Stimulated activated memory B cell treated with anti-CD40 and anti-IgM and Interleukin-4, amounts not matched to agents 10 μg/mL and 1 μg/mL and 100 μg/mL, for 72 hours (primary cell): ENCODE data around the gene RNF145.
"Not testable (repeated sequence)": the region's sequence is repeated elsewhere in the genome, so short reads cannot be mapped to it uniquely, and the experiment has no call there.

Experiments used
- ATAC-seq: fragments of 150-1000 bp; cut with Tn5 transposase; 2 replicates; pipeline ENCODE4 v1.10.0; 2021
- H3K27ac Mint-ChIP-seq: one replicate; pipeline ENCODE4 v1.8.0; 2022; ENCODE audit warnings: mild to moderate bottlenecking, mixed read lengths
- H3K27me3 Mint-ChIP-seq: one replicate; pipeline ENCODE4 v1.8.0; 2022; ENCODE audit warnings: mixed read lengths
- H3K36me3 Mint-ChIP-seq: one replicate; pipeline ENCODE4 v1.8.0; 2022; ENCODE audit warnings: mixed read lengths
- H3K4me1 Mint-ChIP-seq: one replicate; pipeline ENCODE4 v1.8.0; 2022; ENCODE audit warnings: mixed read lengths
- H3K4me3 Mint-ChIP-seq: one replicate; pipeline ENCODE4 v1.8.0; 2022; ENCODE audit warnings: mild to moderate bottlenecking, moderate library complexity, mixed read lengths
- H3K9me3 Mint-ChIP-seq: one replicate; pipeline ENCODE4 v1.8.0; 2022; ENCODE audit warnings: mixed read lengths

Gene RNF145

DNA sequence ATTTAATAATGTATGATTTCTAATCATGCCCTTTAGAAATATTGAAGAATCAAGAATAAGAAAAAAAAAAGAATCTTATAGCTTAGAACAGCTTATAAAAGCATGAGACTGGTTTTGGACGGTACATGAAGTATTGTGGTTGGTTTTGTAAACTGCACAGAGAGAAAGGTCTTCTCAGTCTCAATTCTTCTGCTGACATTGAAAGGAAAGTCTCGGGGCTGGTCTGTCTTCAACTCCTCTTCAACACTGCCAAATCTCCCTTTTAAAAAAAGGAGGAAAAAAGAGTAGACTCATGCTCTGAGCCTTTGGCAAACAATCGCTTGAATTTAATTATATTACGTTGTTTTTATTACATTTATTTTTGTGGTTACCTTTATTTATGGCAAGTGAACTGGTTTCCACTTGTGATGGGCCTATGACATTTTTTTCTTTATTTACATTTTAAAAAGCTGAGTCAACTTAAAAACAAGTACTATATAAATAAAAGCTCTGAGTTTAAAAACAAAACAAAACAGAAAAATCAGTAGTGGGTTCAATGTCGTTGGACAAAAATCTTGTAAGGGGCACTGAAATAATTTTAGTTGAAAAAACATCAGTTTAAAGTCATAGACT lies 76.8 kb downstream of the RNF145 start:
- Mint-ChIP-seq H3K27me3 (no peaks in the 10 kb centered on the region), H3K4me3 (no peak overlapping the region), H3K9me3 (no peaks in the 10 kb centered on the region), H3K4me1 (no peaks in the 10 kb centered on the region), H3K27ac (no peak overlapping the region), H3K36me3 (no peaks in the 10 kb centered on the region)
- no peak for ATAC-seq

DNA sequence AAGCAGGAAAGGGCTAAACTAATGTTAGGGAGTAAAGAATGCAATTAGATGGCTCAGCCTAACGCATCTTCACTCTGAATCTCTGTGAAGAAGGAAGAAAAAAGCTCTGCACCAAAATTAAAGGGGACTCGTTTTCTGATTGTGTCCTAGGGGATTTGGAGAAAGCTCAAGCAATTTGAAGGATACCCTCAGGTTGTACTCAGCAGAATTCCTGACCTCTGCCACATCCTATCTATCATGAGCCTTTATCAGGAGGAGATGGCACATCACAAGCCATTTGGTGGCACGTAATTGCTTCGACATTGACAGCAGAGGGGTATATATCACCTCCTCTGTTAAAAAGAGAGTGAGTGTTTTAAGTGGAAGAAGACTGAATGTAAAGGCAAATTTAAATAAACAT lies 77.4 kb downstream of the RNF145 start:
- H3K27ac Mint-ChIP-seq: no peak overlapping the region
- H3K4me1 Mint-ChIP-seq: no peaks in the 10 kb centered on the region
- no peaks in the 10 kb centered on the region for H3K36me3 Mint-ChIP-seq
- no peak for ATAC-seq
- H3K4me3 Mint-ChIP-seq: no peak overlapping the region
- no peaks in the 10 kb centered on the region for H3K27me3 Mint-ChIP-seq
- no peaks in the 10 kb centered on the region for H3K9me3 Mint-ChIP-seq

DNA sequence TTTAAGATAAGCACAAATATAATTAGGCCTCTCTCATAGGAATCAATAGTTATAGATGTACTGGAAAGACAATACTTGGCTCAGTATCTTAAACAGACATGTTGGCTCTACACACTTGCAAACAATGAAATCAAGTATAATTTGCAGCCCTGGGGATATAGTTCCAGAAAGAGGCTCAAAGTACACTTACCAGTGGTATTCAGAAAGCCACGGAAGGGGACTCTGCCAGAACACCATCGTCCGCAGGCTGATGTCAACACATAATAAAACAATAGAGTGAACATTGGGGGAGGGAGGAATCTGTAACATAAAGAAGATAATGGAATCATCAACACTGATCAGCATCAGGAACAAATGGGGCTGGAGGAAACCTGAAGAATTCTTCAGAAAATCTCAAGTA lies 78.5 kb downstream of the RNF145 start:
- Mint-ChIP-seq H3K27me3 (peaks cover 1% of the 10 kb centered on the region), H3K9me3 (peaks cover under 1% of the 10 kb centered on the region), H3K27ac (no peak overlapping the region), H3K36me3 (no peaks in the 10 kb centered on the region), H3K4me1 (no peaks in the 10 kb centered on the region), H3K4me3 (no peak overlapping the region)
- no peak for ATAC-seq

DNA sequence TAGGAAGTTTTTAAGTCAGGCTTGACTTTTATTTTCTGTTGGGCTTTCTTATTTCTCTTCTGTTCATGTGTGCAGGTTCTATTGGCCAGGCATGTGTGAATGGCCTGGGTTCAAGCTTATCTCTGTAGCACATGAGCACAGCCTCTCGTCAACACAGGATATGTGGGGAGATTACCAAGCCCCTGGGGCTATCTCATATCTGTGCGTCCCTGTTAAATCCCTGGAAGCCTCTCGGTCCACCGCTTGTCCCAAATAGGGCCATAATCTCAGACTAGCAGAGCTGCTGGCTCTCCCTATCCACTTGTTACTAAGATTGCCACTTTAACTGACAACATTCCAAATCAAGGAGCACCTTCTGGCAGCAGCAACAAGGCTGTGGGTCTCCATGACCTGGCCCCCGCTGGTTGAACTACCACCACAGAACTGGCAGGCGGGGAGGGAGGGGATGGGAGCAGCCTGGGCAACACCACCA lies 81.2 kb downstream of the RNF145 start:
- Mint-ChIP-seq H3K4me1 (no peaks in the 10 kb centered on the region), H3K36me3 (no peaks in the 10 kb centered on the region), H3K4me3 (no peak overlapping the region), H3K9me3 (peaks cover 6% of the 10 kb centered on the region), H3K27me3 (peaks cover 9% of the 10 kb centered on the region), H3K27ac (no peak overlapping the region)
- ATAC-seq: no peak

DNA sequence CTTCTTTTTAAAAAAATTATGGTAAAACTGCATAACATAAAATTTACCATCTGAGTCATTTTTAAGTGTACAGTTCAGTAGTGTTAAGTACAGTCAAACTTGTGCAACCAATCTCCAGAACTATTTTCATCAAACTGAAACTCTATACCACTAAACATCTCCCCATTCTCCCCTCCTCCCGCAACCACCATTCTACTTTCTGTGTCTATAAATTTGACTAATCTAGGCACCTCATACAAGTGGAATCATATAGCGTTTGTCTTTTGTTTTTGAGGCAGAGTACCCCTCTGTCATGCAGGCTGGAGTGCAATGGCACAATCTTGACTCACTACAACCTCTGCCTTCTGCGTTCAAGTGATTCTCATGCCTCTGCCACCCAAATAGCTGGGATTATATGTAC lies 85.7 kb downstream of the RNF145 start:
- peaks cover 6% of the 10 kb centered on the region for H3K9me3 Mint-ChIP-seq
- H3K36me3 Mint-ChIP-seq: no peaks in the 10 kb centered on the region
- H3K27ac Mint-ChIP-seq: no peak overlapping the region
- H3K4me1 Mint-ChIP-seq: peaks cover 12% of the 10 kb centered on the region
- no peak for ATAC-seq
- H3K27me3 Mint-ChIP-seq: peaks cover 9% of the 10 kb centered on the region
- H3K4me3 Mint-ChIP-seq: no peak overlapping the region

DNA sequence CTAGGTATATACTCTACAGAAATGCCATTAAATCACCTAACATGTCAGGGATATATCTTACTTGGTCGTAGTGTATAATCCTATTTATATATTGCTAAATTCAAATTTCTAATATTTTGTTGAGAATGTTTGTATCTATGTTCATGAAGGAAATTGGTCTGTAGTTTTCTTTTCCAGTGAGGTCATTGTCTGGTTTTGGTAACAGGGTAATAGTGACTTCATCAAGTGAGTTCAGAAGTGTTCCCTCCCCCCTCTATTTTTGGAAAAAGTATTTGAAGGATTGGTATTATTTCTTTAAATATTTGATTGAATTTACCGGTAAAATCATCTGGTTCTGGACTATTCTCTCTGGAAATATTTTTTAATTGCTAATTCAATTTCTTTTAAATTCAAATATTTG lies 86.2 kb downstream of the RNF145 start:
- Mint-ChIP-seq H3K4me1 (peaks cover 12% of the 10 kb centered on the region), H3K9me3 (peaks cover 6% of the 10 kb centered on the region), H3K27ac (no peak overlapping the region), H3K27me3 (peaks cover 9% of the 10 kb centered on the region), H3K36me3 (no peaks in the 10 kb centered on the region), H3K4me3 (no peak overlapping the region)
- no peak for ATAC-seq

DNA sequence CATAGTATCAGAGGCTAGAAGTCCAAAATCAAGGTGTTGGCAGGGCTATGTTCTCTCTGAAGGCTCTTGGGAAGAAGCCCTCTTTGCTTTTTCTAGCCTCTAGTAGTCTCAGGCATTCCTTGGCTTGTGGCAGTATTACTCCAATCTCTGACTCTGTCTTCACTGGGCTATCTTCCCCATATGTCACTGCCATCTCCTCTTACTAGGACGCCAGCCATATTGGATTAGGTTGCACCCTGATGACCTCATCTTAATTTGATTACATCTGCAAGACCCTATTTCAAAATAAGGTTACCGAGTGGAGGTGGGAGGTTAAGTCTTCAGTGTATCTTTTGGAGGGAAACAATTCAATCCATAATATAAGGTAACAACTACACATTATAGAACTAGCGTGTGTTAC lies 88.3 kb downstream of the RNF145 start:
- H3K36me3 Mint-ChIP-seq: no peaks in the 10 kb centered on the region
- H3K27ac Mint-ChIP-seq: peak overlapping the region; percentile 70
- peaks cover 6% of the 10 kb centered on the region for H3K9me3 Mint-ChIP-seq
- H3K27me3 Mint-ChIP-seq: peaks cover 9% of the 10 kb centered on the region
- ATAC-seq: no peak
- H3K4me1 Mint-ChIP-seq: peaks cover 12% of the 10 kb centered on the region
- no peak overlapping the region for H3K4me3 Mint-ChIP-seq

DNA sequence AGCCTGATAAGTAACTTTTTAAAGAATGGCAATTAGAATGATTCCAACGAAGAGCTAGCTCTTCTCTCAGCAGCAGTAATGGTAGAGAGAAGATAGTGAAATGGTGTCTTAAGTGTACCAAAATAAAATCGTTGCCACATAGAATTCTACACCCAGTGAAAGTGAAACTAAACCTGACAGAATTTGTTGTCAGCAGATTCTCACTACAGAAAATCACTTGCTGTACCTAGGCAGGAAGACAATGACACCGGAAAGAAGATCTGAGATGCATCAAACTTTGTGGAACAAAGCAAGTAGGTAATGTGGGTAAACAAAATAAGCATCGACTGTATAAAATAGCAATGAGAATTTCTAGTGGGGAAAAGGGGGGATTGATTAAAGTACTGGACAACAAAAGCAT lies 88.9 kb downstream of the RNF145 start:
- peak overlapping the region; percentile 24 for H3K4me3 Mint-ChIP-seq
- peaks cover under 1% of the 10 kb centered on the region for H3K9me3 Mint-ChIP-seq
- peak overlapping the region; percentile 70 for H3K27ac Mint-ChIP-seq
- H3K27me3 Mint-ChIP-seq: peaks cover 3% of the 10 kb centered on the region
- ATAC-seq: no peak
- H3K4me1 Mint-ChIP-seq: peaks cover 12% of the 10 kb centered on the region
- H3K36me3 Mint-ChIP-seq: no peaks in the 10 kb centered on the region

DNA sequence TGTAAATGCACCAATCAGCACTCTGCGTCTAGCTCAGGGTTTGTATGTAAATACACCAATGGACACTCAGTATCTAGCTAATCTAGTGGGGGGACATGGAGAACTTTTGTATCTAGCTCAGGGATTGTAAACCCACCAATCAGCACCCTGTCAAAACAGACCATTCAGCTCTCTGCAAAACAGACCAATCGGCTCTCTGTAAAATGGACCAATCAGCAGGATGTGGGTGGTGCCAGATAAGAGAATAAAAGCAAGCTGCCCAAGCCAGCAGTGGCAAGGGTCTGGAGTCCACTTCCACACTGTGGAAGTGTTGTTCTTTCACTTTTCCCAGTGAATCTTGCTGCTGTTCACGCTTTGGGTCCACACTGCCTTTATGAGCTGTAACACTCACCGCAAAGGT lies 89.5 kb downstream of the RNF145 start:
- not testable (repeated sequence) for H3K9me3 Mint-ChIP-seq, H3K36me3 Mint-ChIP-seq, H3K27ac Mint-ChIP-seq, H3K4me3 Mint-ChIP-seq, H3K27me3 Mint-ChIP-seq, ATAC-seq
- peaks cover 12% of the 10 kb centered on the region for H3K4me1 Mint-ChIP-seq

DNA sequence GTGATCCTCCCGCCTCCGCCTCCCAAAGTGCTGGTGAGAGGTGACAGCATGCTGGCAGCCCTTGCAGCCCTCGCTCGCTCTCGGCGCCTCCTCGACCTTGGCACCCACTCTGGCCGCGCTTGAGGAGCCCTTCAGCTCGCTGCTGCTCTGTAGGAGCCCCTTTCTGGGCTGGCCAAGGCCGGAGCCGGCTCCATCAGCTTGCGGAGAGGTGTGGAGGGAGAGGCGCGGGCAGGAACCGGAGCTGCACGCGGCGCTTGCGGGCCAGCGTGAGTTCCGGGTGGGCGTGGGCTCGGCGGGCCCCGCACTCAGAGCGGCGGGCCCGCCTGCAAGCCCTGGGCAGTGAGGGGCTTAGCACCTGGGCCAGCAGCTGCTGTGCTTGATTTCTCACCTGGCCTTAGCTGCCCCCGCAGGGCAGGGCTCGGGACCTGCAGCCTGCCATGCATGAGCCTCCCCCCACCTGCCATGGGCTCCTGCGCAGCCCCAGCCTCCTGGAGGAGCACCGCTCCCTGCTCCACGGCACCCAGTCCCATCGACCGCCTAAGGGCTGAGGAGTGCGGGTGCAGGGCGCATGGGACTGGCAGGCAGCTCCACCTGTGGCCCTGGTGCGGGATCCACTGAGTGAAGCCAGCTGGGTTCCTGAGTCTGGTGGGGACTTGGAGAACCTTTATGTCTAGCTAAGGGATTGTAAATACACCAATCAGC lies 90.2 kb downstream of the RNF145 start:
- not testable (repeated sequence) for H3K4me3 Mint-ChIP-seq, H3K9me3 Mint-ChIP-seq, H3K27ac Mint-ChIP-seq, H3K27me3 Mint-ChIP-seq, H3K36me3 Mint-ChIP-seq, ATAC-seq
- peaks cover 12% of the 10 kb centered on the region for H3K4me1 Mint-ChIP-seq

DNA sequence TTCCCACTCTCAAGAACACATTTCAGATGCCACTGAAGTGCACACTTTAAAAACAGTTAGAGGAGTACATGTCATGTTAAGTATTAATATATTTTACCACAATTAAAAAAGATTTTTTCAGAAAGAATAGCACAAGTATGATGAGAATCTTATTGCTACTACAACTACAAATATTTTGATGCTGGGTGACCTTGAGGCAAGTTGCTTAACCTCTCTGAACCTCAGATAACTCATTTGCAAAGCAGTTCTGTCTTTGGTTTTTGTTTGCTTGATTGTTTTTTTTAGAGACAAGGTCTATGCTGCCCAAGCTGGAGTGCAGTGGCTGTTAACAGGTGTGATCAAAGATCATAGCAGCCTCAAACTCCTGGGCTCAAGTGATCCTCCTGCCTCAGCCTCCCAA lies 95.9 kb downstream of the RNF145 start:
- Mint-ChIP-seq H3K27ac (no peak overlapping the region), H3K4me3 (no peak overlapping the region), H3K36me3 (no peaks in the 10 kb centered on the region), H3K9me3 (no peaks in the 10 kb centered on the region), H3K4me1 (no peaks in the 10 kb centered on the region), H3K27me3 (no peaks in the 10 kb centered on the region)
- no peak for ATAC-seq

DNA sequence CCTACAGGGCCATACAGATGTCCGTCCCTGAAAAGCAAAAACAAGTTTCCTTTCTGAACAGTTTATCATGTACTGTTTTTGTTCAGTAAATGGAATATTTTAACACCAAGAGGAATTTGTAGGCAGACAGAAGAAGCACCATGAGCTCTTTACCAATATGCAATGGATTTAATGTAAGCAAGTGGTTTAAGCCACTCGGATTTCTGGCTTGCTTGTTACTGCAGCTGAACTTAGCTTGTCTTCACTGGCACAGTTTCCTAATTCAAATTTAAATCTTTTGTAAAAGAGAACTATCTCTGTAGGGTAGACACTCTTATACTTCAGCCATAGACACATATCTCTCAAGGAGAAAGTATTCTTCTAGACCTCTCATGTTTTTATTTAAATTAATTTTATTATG lies 96.9 kb downstream of the RNF145 start:
- no peak for ATAC-seq
- Mint-ChIP-seq H3K27me3 (no peaks in the 10 kb centered on the region), H3K4me3 (no peak overlapping the region), H3K36me3 (no peaks in the 10 kb centered on the region), H3K4me1 (no peaks in the 10 kb centered on the region), H3K27ac (no peak overlapping the region), H3K9me3 (no peaks in the 10 kb centered on the region)
